Measurements from ENCODE around the gene DDA1. TPM values are rescaled to one million over a fixed set of nuclear protein-coding genes. Genes with fewer than 3 reads are reported as not detected.
"Not testable (repeated sequence)": the region's sequence is repeated elsewhere in the genome, so short reads cannot be mapped to it uniquely, and the experiment has no call there.

DDA1 gene
- total and polyA plus RNA-seq, 10 donors = 10.5 to 42.2 (median 23.5) TPM

- H3K27me3 ChIP-seq (replicated peaks in 1 of 7) = no peaks in the 10 kb centered on the region
- intact Hi-C loops (cut with DNase I; ENCODE audit: low total_unique reads) = no loop called here
- no peak for DNase-seq
- no peaks in the 10 kb centered on the region for H3K9me3 ChIP-seq
- peaks cover 13 to 53% (median 35%) of the 10 kb centered on the region in 6 donors for H3K4me1 ChIP-seq
- WGBS, 5 donors = 28 to 44% (median 39%) methylated on average over 12 of the region's 12 CpGs
- TF ChIP-seq POLR2AphosphoS5 (IDR thresholded peaks at IDR 0.05) (no peak), CTCF (IDR thresholded peaks at IDR 0.05 in 8 of 11, conservative IDR thresholded peaks at IDR 0.05 in 3 of 11) (no peak), POLR2A (IDR thresholded peaks at IDR 0.05) (no peak)
- H3K36me3 ChIP-seq = peaks cover 2 to 31% (median 25%) of the 10 kb centered on the region in 6 donors
- H3K27ac ChIP-seq = peak overlapping the region in 7 of 8 donors; percentile 61 to 88 (median 83)
- H3K4me3 ChIP-seq = peak overlapping the region in 4 of 8 donors; percentile 82 to 91 (median 90)
Measured at GRCh38 chr19:17266589-17266974, 42.8 kb upstream of the DDA1 start.

- H3K9me3 ChIP-seq = no peaks in the 10 kb centered on the region
- TF ChIP-seq CTCF (IDR thresholded peaks at IDR 0.05 in 8 of 11, conservative IDR thresholded peaks at IDR 0.05 in 3 of 11) = peak in 1 of 11 experiments; percentile 14
- no peak for TF ChIP-seq POLR2A (IDR thresholded peaks at IDR 0.05)
- TF ChIP-seq POLR2AphosphoS5 (IDR thresholded peaks at IDR 0.05) = peak; percentile 73 to 89 (median 82)
- DNase-seq = peak; percentile 97
- peak within 1 kb of the TSS; percentile 71 to 88 (median 84) for H3K27ac ChIP-seq
- WGBS, 5 donors = 0 to 1% (median 0%) methylated on average over 27 of the region's 27 CpGs
- intact Hi-C loops (cut with DNase I; ENCODE audit: low total_unique reads) = no loop called here
- H3K4me1 ChIP-seq = peaks cover 13 to 53% (median 35%) of the 10 kb centered on the region in 6 donors
- no peaks in the 10 kb centered on the region for H3K27me3 ChIP-seq (replicated peaks in 1 of 7)
- peaks cover 2 to 37% (median 31%) of the 10 kb centered on the region in 6 donors for H3K36me3 ChIP-seq
- peak within 1 kb of the TSS; percentile 73 to 92 (median 89) for H3K4me3 ChIP-seq
Measured at GRCh38 chr19:17266975-17267788, 42.2 kb upstream of the DDA1 start, which contains the start of gene BABAM1. TSS of gene BABAM1 (plus strand) at chr19:17267443. CDS start at chr19:17268807, 1,364 bp downstream.

- H3K36me3 ChIP-seq = peaks cover 2 to 53% (median 39%) of the 10 kb centered on the region in 6 donors
Measured at GRCh38 chr19:17268754-17269153, 40.6 kb upstream of the DDA1 start.

GRCh38 chr19:17274892-17275291, 34.5 kb upstream of the DDA1 start:
- DNase-seq; intact Hi-C loops (cut with DNase I; ENCODE audit: low total_unique reads); H3K27ac ChIP-seq; H3K4me1 ChIP-seq; H3K4me3 ChIP-seq; H3K9me3 ChIP-seq; H3K27me3 ChIP-seq (replicated peaks in 1 of 7): not testable (repeated sequence)
- H3K36me3 ChIP-seq = peaks cover 4 to 99% (median 71%) of the 10 kb centered on the region in 6 donors
- WGBS, 5 donors = 92 to 98% (median 96%) methylated on average over 3 of the region's 3 CpGs

More at GRCh38 chr19:17268754-17269153, 40.6 kb upstream of the DDA1 start:
- H3K27me3 ChIP-seq (replicated peaks in 1 of 7) = no peaks in the 10 kb centered on the region
- DNase-seq = no peak
- H3K4me1 ChIP-seq = peaks cover 13 to 48% (median 33%) of the 10 kb centered on the region in 6 donors
- no peak for TF ChIP-seq POLR2A (IDR thresholded peaks at IDR 0.05)
- no peak for TF ChIP-seq POLR2AphosphoS5 (IDR thresholded peaks at IDR 0.05)
- no peak for TF ChIP-seq CTCF (IDR thresholded peaks at IDR 0.05 in 8 of 11, conservative IDR thresholded peaks at IDR 0.05 in 3 of 11)
- intact Hi-C loops (cut with DNase I; ENCODE audit: low total_unique reads) = no loop called here
- H3K4me3 ChIP-seq = no peak overlapping the region
- H3K27ac ChIP-seq = no peak overlapping the region
- 91 to 94% (median 93%) methylated on average over 3 to 13 of the region's 13 CpGs for WGBS, 5 donors
- no peaks in the 10 kb centered on the region for H3K9me3 ChIP-seq
